ENCODE results near the gene FRMD4A.

GRCh38 chr10:13718820-13719219, 611.9 kb downstream of the FRMD4A start:
- TF ChIP-seq CTCF (optimal IDR thresholded peaks at IDR 0.05 in 1 of 3, IDR thresholded peaks at IDR 0.05 in 1 of 3, conservative IDR thresholded peaks at IDR 0.05 in 1 of 3; ENCODE audit: extremely low read depth in 1 of 3, insufficient read depth in 2 of 3, low read length in 3 of 3): no peak
- TF ChIP-seq EZH2 (IDR thresholded peaks at IDR 0.05; ENCODE audit: low read length): no peak
